ENCODE results near the gene TRAF2.

DNA sequence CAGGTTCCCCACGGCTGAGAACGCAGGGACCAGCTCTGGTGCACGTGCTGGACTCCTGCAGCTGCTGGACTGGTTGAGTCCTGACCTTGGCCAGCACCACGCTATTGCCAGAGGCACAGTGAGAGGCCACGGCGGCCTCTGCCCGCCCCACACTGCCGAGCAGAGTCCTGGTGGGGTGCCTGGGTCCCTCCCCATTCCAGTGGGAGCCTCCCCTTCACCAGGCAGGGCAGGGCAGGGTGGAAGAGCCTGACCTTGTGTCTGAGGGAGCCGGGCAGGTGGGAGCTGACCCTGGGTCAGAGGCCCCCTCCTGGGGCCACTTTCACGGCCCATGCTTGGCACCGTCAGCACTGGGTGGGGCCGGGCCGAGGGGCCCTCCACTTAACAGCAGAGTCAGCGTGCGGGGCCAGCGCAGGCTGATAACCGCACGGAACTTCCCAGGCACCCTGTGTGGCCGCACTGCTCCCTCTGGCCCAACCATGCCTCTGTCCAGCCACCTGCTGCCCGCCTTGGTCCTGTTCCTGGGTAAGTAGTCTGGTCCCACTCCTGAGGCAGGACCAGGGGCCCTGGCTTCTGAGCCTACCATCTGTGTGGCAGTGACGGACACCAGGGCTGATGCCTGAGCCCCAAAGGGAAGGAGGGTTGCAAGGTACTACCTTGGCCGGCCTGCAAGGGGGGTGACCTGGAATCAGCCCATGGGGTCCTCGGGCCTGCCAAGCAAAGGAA is 34.2 kb upstream of the TRAF2 start, which contains the start of gene MAMDC4:
- TF ChIP-seq CTCF (IDR thresholded peaks at IDR 0.05; ENCODE audit: low read depth, low read length) = no peak
- TF ChIP-seq POLR2A (IDR thresholded peaks at IDR 0.05; ENCODE audit: extremely low read depth, insufficient read length) = no peak
- no peak for TF ChIP-seq MYC (IDR thresholded peaks at IDR 0.05; ENCODE audit: low read depth, low read length)
- no peak for TF ChIP-seq MAX (IDR thresholded peaks at IDR 0.05; ENCODE audit: low read depth, low read length)
